Smooth muscle cell (in vitro differentiated cells): ENCODE measurements around the gene SLC36A1. TPM values are rescaled to one million over a fixed set of nuclear protein-coding genes. Genes with fewer than 3 reads are reported as not detected.

ENCODE experiments used
- DNase-seq: peaks from one replicate; lab custom pipeline; 2025; ENCODE audit not compliant: unreplicated experiment; lab: John Stamatoyannopoulos, UW
- H2AFZ ChIP-seq: fragments of 200-600 bp; sonication (generic); 2 replicates; pipeline ENCODE4 v1.6.0; 2016; ENCODE audit warnings: antibody characterized with exemption, low read depth, mild to moderate bottlenecking
- H3F3A ChIP-seq: fragments of 200-600 bp; sonication (generic); 2 replicates; pipeline ENCODE4 v1.6.0; 2017; ENCODE audit warnings: antibody characterized with exemption, low read depth
- H3K27ac ChIP-seq: fragments of 200-600 bp; sonication (generic); 2 replicates; pipeline ENCODE4 v1.5.1; 2016; ENCODE audit warnings: low read depth, mild to moderate bottlenecking
- H3K27me3 ChIP-seq: fragments of 200-600 bp; sonication (generic); 2 replicates; pipeline ENCODE4 v1.6.1; 2016; ENCODE audit warnings: low read depth, mild to moderate bottlenecking
- H3K36me3 ChIP-seq: fragments of 200-600 bp; sonication (generic); 2 replicates; pipeline ENCODE4 v1.5.1; 2016; ENCODE audit warnings: low read depth
- H3K4me1 ChIP-seq: fragments of 200-600 bp; sonication (generic); 2 replicates; pipeline ENCODE4 v1.5.1; 2016; ENCODE audit warnings: low read depth
- H3K4me2 ChIP-seq: fragments of 200-600 bp; sonication (generic); 2 replicates; pipeline ENCODE4 v1.6.0; 2016; ENCODE audit warnings: mild to moderate bottlenecking
- H3K4me3 ChIP-seq: fragments of 200-600 bp; sonication (generic); 2 replicates; pipeline ENCODE4 v1.5.1; 2016; ENCODE audit warnings: mild to moderate bottlenecking
- H3K79me2 ChIP-seq: fragments of 200-600 bp; sonication (generic); 2 replicates; pipeline ENCODE4 v1.6.0; 2016; ENCODE audit warnings: low read depth, mild to moderate bottlenecking
- H3K9ac ChIP-seq: fragments of 200-600 bp; sonication (generic); 2 replicates; pipeline ENCODE4 v1.6.0; 2016; ENCODE audit warnings: low read depth
- H3K9me3 ChIP-seq: fragments of 200-600 bp; sonication (generic); replicated peaks from 2 replicates; pipeline ENCODE4 v1.5.1; 2016; ENCODE audit warnings: low read depth
- H4K20me1 ChIP-seq: fragments of 200-600 bp; sonication (generic); 2 replicates; pipeline ENCODE4 v1.6.0; 2016; ENCODE audit warnings: low read depth
- WGBS: methylation state at CpG from one replicate; pipeline ENCODE4 v1.1.7; 2016; ENCODE audit warnings: low lambda C conversion rate; 5-methylcytosine and 5-hydroxymethylcytosine counted together
- polyA plus RNA-seq: library from polyadenylated mRNA; unstranded; fragments of >200 nt; fragmentation: Nextera tagmentation; extraction: Ambion mirVana; gene quantifications from 2 replicates; pipeline ENCODE4 v1.2.1, GENCODE V29; 2016
- total RNA-seq: library from RNA; depleted of rRNA; stranded (reverse); fragments of >200 nt; gene quantifications from 2 replicates; pipeline ENCODE4 v1.2.3, GENCODE V29; 2014
- TF ChIP-seq, protein P1 (sequence below): fragments of 200-600 bp; sonication (generic); IDR thresholded peaks from 2 replicates; pipeline ENCODE4 v1.5.1; 2017; ENCODE audit warnings: borderline replicate concordance, mild to moderate bottlenecking, antibody characterized with exemption; ENCODE audit not compliant: insufficient read depth, poor library complexity, severe bottlenecking

SLC36A1 gene
- total and polyA plus RNA-seq, 2 experiments from 2014 or later: 6.9 to 8.8 TPM

- Histone ChIP-seq H4K20me1 (no peaks in the 10 kb centered on the region), H2AFZ (no peak overlapping the region), H3K27ac (no peak overlapping the region), H3K36me3 (peaks cover 4% of the 10 kb centered on the region), H3K9ac (no peak overlapping the region), H3K4me2 (no peak overlapping the region), H3F3A (peaks cover under 1% of the 10 kb centered on the region), H3K4me1 (no peaks in the 10 kb centered on the region), H3K27me3 (no peaks in the 10 kb centered on the region), H3K79me2 (no peaks in the 10 kb centered on the region), H3K9me3 (no peaks in the 10 kb centered on the region), H3K4me3 (no peak overlapping the region)
- DNase-seq: no peak
- TF ChIP-seq, protein P1, sequence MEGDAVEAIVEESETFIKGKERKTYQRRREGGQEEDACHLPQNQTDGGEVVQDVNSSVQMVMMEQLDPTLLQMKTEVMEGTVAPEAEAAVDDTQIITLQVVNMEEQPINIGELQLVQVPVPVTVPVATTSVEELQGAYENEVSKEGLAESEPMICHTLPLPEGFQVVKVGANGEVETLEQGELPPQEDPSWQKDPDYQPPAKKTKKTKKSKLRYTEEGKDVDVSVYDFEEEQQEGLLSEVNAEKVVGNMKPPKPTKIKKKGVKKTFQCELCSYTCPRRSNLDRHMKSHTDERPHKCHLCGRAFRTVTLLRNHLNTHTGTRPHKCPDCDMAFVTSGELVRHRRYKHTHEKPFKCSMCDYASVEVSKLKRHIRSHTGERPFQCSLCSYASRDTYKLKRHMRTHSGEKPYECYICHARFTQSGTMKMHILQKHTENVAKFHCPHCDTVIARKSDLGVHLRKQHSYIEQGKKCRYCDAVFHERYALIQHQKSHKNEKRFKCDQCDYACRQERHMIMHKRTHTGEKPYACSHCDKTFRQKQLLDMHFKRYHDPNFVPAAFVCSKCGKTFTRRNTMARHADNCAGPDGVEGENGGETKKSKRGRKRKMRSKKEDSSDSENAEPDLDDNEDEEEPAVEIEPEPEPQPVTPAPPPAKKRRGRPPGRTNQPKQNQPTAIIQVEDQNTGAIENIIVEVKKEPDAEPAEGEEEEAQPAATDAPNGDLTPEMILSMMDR: no peak
- WGBS: 88% methylated on average over 4 of the region's 4 CpGs
These were observed 18.1 kb downstream of the SLC36A1 start for GRCh38 chr5:151465476-151465875.

GRCh38 chr5:151467576-151467975 is 20.2 kb downstream of the SLC36A1 start:
- Histone ChIP-seq H3K4me1 (no peaks in the 10 kb centered on the region), H3K4me2 (no peak overlapping the region), H3K79me2 (no peaks in the 10 kb centered on the region), H3K9me3 (no peaks in the 10 kb centered on the region), H3K27ac (no peak overlapping the region), H3K9ac (no peak overlapping the region), H4K20me1 (no peaks in the 10 kb centered on the region), H3K36me3 (peaks cover 4% of the 10 kb centered on the region), H2AFZ (no peak overlapping the region), H3F3A (no peaks in the 10 kb centered on the region), H3K27me3 (no peaks in the 10 kb centered on the region), H3K4me3 (no peak overlapping the region)
- 95% methylated on average over 8 of the region's 8 CpGs for WGBS
- DNase-seq: no peak
- TF ChIP-seq, protein P1: no peak

- Histone ChIP-seq H3K4me1 (no peaks in the 10 kb centered on the region), H3K4me2 (no peak overlapping the region), H3K79me2 (no peaks in the 10 kb centered on the region), H2AFZ (no peak overlapping the region), H4K20me1 (no peaks in the 10 kb centered on the region), H3K9ac (no peak overlapping the region), H3K27ac (no peak overlapping the region), H3K27me3 (no peaks in the 10 kb centered on the region), H3F3A (no peaks in the 10 kb centered on the region), H3K9me3 (no peaks in the 10 kb centered on the region), H3K4me3 (no peak overlapping the region), H3K36me3 (no peaks in the 10 kb centered on the region)
- no peak for DNase-seq
- TF ChIP-seq, protein P1: no peak
These were observed 22.0 kb downstream of the SLC36A1 start for GRCh38 chr5:151469386-151469785.

DNA sequence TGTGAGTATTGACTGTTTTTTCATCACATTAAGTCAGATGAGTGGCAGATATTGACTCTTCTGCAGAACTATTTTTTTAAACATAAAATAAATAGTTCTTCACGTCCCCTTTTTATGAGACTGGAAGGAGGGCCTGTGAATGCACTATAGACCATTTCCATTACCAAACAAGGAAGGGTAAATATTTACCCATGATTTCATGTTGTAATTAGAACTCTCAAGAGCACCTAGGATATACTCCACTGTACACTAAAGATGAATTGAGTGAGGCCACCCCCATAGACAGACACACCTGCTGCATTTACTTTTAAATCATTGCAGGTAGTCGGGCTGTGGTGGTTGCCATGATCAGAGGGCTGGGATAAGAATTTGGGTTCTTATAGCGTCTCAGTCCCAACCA is 22.6 kb downstream of the SLC36A1 start:
- H3K4me2 ChIP-seq: no peak overlapping the region

More for the DNA sequence above, 22.6 kb downstream of the SLC36A1 start:
- no peaks in the 10 kb centered on the region for H4K20me1 ChIP-seq
- H3K79me2 ChIP-seq: no peaks in the 10 kb centered on the region
- no peaks in the 10 kb centered on the region for H3F3A ChIP-seq
- no peaks in the 10 kb centered on the region for H3K4me1 ChIP-seq
- WGBS: 96% methylated on average over 3 of the region's 3 CpGs
- no peaks in the 10 kb centered on the region for H3K27me3 ChIP-seq
- no peak overlapping the region for H3K9ac ChIP-seq
- no peak for DNase-seq
- no peaks in the 10 kb centered on the region for H3K9me3 ChIP-seq
- no peak overlapping the region for H3K4me3 ChIP-seq
- TF ChIP-seq, protein P1: no peak
- no peaks in the 10 kb centered on the region for H3K36me3 ChIP-seq
- H2AFZ ChIP-seq: no peak overlapping the region
- H3K27ac ChIP-seq: no peak overlapping the region
